Measurements from ENCODE around the gene WWOX. TPM values are rescaled to one million over a fixed set of nuclear protein-coding genes. Genes with fewer than 3 reads are reported as not detected.

The WWOX gene
- total and polyA plus RNA-seq, 2 of the 4 experiments (the other 2 are of a cell fraction) = 2.7 to 5.4 TPM

- Histone ChIP-seq H2AK5ac (ENCODE audit: low read depth, low read length) (no peak overlapping the region), H3K27ac (ENCODE audit: insufficient read depth, low read length) (no peak overlapping the region), H3K27me3 (ENCODE audit: control insufficient read depth, insufficient read depth, low read length) (no peaks in the 10 kb centered on the region), H2BK20ac (ENCODE audit: low read depth, low read length) (no peak overlapping the region), H2BK120ac (ENCODE audit: low read depth, low read length) (no peak overlapping the region), H2AK9ac (replicated peaks; ENCODE audit: low read depth, low read length, poor library complexity) (no peak overlapping the region), H4K5ac (ENCODE audit: low read depth, low read length) (no peak overlapping the region), H3K9me3 (ENCODE audit: control insufficient read depth, insufficient read depth, low read length) (peaks cover 20% of the 10 kb centered on the region), H3K79me1 (ENCODE audit: low read depth in 1 of 2, low read length in 2 of 2) (no peaks in the 10 kb centered on the region), H3K23ac (ENCODE audit: low read depth, low read length) (no peak overlapping the region), H2BK15ac (ENCODE audit: low read depth, low read length) (no peak overlapping the region), H3K4me2 (ENCODE audit: low read depth, low read length) (no peak overlapping the region), H3K56ac (ENCODE audit: extremely low read depth, insufficient read depth, low read length) (no peak overlapping the region), H4K20me1 (ENCODE audit: insufficient read depth, low read length) (no peaks in the 10 kb centered on the region), H2AFZ (replicated peaks; ENCODE audit: low read length, poor library complexity) (no peak overlapping the region), H4K91ac (ENCODE audit: insufficient read depth, low read depth, low read length) (no peak overlapping the region), H3K36me3 (ENCODE audit: control insufficient read depth, insufficient read depth, low read length) (no peaks in the 10 kb centered on the region), H3K14ac (replicated peaks; ENCODE audit: low read depth, low read length) (no peak overlapping the region), H4K8ac (ENCODE audit: low read depth in 2 of 2, low read length in 2 of 2) (no peak overlapping the region), H3K18ac (ENCODE audit: low read depth, low read length) (no peak overlapping the region), H3K4ac (ENCODE audit: low read depth, low read length) (no peak overlapping the region), H2BK5ac (ENCODE audit: low read depth, low read length, poor library complexity, severe bottlenecking) (no peak overlapping the region), H3K4me1 (ENCODE audit: control insufficient read depth, insufficient read depth, low read length) (no peaks in the 10 kb centered on the region), H3K9ac (ENCODE audit: low read depth, low read length) (no peak overlapping the region), H3K4me3 (ENCODE audit: insufficient read depth, low read depth, low read length) (no peak overlapping the region), H3K9me1 (ENCODE audit: insufficient read depth, low read length) (no peaks in the 10 kb centered on the region)
- dilution Hi-C loops (cut with HindIII; ENCODE audit: low sequenced_read_pairs, unreplicated experiment) (no loop called here), intact Hi-C loops (cut with micrococcal nuclease) (no loop called here), in situ Hi-C loops (cut with MboI; ENCODE audit: low sequenced_read_pairs) (no loop called here)
- ChIA-PET CTCF (no interaction called here), POLR2A (ENCODE audit: unreplicated experiment) (no interaction called here)
- no TSS peak for BruUV-seq (replicated peaks)
- no peak for ATAC-seq (ENCODE audit: low read depth)
- 24% methylated on average over 2 of the region's 6 CpGs; no CpG with 5 or more reads in 1 of the 2 experiments for WGBS, 2 experiments (ENCODE audit: extremely low coverage in 2 of 2, insufficient read length in 1 of 2)
- no peak for DNase-seq
- TF ChIP-seq NFE2L2 (IDR thresholded peaks at IDR 0.05; ENCODE audit: low read depth, low read length) = no peak
- TF ChIP-seq CHD1 (IDR thresholded peaks at IDR 0.05; ENCODE audit: low read depth, low read length) = no peak
- TF ChIP-seq MAFK (IDR thresholded peaks at IDR 0.05; ENCODE audit: low read depth, low read length) = no peak
- TF ChIP-seq ELK1 (IDR thresholded peaks at IDR 0.05; ENCODE audit: borderline replicate concordance, low read depth, low read length) = no peak
- no peak for TF ChIP-seq BHLHE40 (IDR thresholded peaks at IDR 0.05; ENCODE audit: low read depth, low read length)
- no peak for TF ChIP-seq SMC3 (IDR thresholded peaks at IDR 0.05; ENCODE audit: low read depth, low read length)
- TF ChIP-seq USF2 (IDR thresholded peaks at IDR 0.05; ENCODE audit: low read depth, low read length) = no peak
- no peak for TF ChIP-seq RCOR1 (IDR thresholded peaks at IDR 0.05; ENCODE audit: insufficient replicate concordance, low read length)
- TF ChIP-seq FOS (IDR thresholded peaks at IDR 0.05; ENCODE audit: low read depth, low read length) = no peak
- TF ChIP-seq CTCF (conservative IDR thresholded peaks at IDR 0.05; ENCODE audit: low read depth, low read length) = no peak
- no peak for TF ChIP-seq MAZ (IDR thresholded peaks at IDR 0.05; ENCODE audit: borderline replicate concordance, low read depth, low read length)
- TF ChIP-seq RFX5 (IDR thresholded peaks at IDR 0.05; ENCODE audit: low read depth, low read length) = no peak
- no peak for TF ChIP-seq MXI1 (IDR thresholded peaks at IDR 0.05; ENCODE audit: borderline replicate concordance, low read depth, low read length)
- no peak for TF ChIP-seq CEBPB (IDR thresholded peaks at IDR 0.05; ENCODE audit: low read depth, low read length)
- no peak for TF ChIP-seq RAD21 (IDR thresholded peaks at IDR 0.05; ENCODE audit: low read length)
- TF ChIP-seq POLR2A (IDR thresholded peaks at IDR 0.05; ENCODE audit: low read depth, low read length) = no peak
Observed at GRCh38 chr16:78695391-78695790, 595.9 kb downstream of the WWOX start.
